Caco-2 (cell line): ENCODE data around the gene MYLK2. TPM values are rescaled to one million over a fixed set of nuclear protein-coding genes. Genes with fewer than 3 reads are reported as not detected.

Experiments used
- BruUV-seq: library from RNA; stranded (reverse); fragments of 400-500 nt; replicated peaks from 2 replicates; lab custom pipeline; 2021; lab: Mats Ljungman, UMichigan
- CTCF ChIA-PET: fragments of 300-600 bp; sonication (Branson Sonifier 250); formaldehyde crosslinking; loops from one replicate; lab custom pipeline; 2022; ENCODE audit warnings: antibody characterized with exemption; lab: Charles Lee
- POLR2A ChIA-PET: fragments of 300-600 bp; sonication (Branson Sonifier 250); formaldehyde crosslinking; loops from one replicate; lab custom pipeline; 2022; ENCODE audit warnings: antibody characterized with exemption; lab: Charles Lee
- DNase-seq, 2 experiments: peaks; one replicate each; pipeline versions ENCODE4 v3.0.0 to v3.0.0-alpha.2; 2020 to 2022
- H3K27me3 ChIP-seq: replicated peaks from 2 replicates; pipeline ENCODE4 v1.6.0; 2011; ENCODE audit warnings: low read length; ENCODE audit not compliant: control insufficient read depth, insufficient read depth
- H3K36me3 ChIP-seq: 2 replicates; pipeline ENCODE4 v1.5.1; 2011; ENCODE audit warnings: low read length; ENCODE audit not compliant: control insufficient read depth, insufficient read depth
- H3K4me1 ChIP-seq: fragments of 250-450 bp; sonication (Bioruptor Pico); 2 replicates; pipeline ENCODE4 v1.5.1; 2020; ENCODE audit warnings: mild to moderate bottlenecking
- H3K4me3 ChIP-seq: 2 replicates; pipeline ENCODE4 v1.5.1; 2011; ENCODE audit warnings: low read depth, mild to moderate bottlenecking, control low read depth, low read length
- H3K9me3 ChIP-seq: fragments of 250-450 bp; sonication (Bioruptor Pico); 2 replicates; pipeline ENCODE4 v1.5.1; 2020; ENCODE audit warnings: mild to moderate bottlenecking, moderate library complexity
- H3K27ac Mint-ChIP-seq: one replicate; pipeline ENCODE4 v1.8.0; 2022; ENCODE audit warnings: mixed read lengths; ENCODE audit not compliant: unreplicated experiment
- H3K27me3 Mint-ChIP-seq: one replicate; pipeline ENCODE4 v1.8.0; 2022; ENCODE audit warnings: mixed read lengths; ENCODE audit not compliant: insufficient read depth, unreplicated experiment
- H3K36me3 Mint-ChIP-seq: one replicate; pipeline ENCODE4 v1.8.0; 2022; ENCODE audit warnings: mild to moderate bottlenecking, mixed read lengths; ENCODE audit not compliant: insufficient read depth, unreplicated experiment
- H3K4me1 Mint-ChIP-seq: one replicate; pipeline ENCODE4 v1.8.0; 2022; ENCODE audit warnings: low read depth, mixed read lengths; ENCODE audit not compliant: unreplicated experiment
- H3K4me3 Mint-ChIP-seq: one replicate; pipeline ENCODE4 v1.8.0; 2022; ENCODE audit warnings: mild to moderate bottlenecking, moderate library complexity, mixed read lengths; ENCODE audit not compliant: unreplicated experiment
- H3K9me3 Mint-ChIP-seq: one replicate; pipeline ENCODE4 v1.8.0; 2022; ENCODE audit warnings: mixed read lengths; ENCODE audit not compliant: unreplicated experiment
- intact Hi-C: fragments of 100-400 bp; cut with micrococcal nuclease; formaldehyde crosslinking; loops from one replicate; pipeline ENCODE4 v1.10.0; 2022; ENCODE audit not compliant: unreplicated experiment
- total RNA-seq: library from RNA; stranded (reverse); gene quantifications from 2 replicates; pipeline ENCODE4 v1.2.3, GENCODE V29; 2022
- TF ChIP-seq, protein P1 (sequence below), 2 experiments: fragments of 200-600 bp in 1 of 2; IDR thresholded peaks; 1 replicate in 1 of 2; 2 replicates in 1 of 2; pipeline versions ENCODE4 v1.5.1 to v1.8.0; 2011 to 2022; ENCODE audit warnings: antibody characterized with exemption in 1 of 2, control low read depth in 1 of 2, inconsistent platforms in 1 of 2, low read depth in 1 of 2, low read length in 1 of 2, mild to moderate bottlenecking in 1 of 2, moderate library complexity in 1 of 2; ENCODE audit not compliant: insufficient read depth in 1 of 2, severe bottlenecking in 1 of 2, unreplicated experiment in 1 of 2

MYLK2 gene
- total RNA-seq, 1 experiment from 2014 or later: 0.91 TPM

DNA sequence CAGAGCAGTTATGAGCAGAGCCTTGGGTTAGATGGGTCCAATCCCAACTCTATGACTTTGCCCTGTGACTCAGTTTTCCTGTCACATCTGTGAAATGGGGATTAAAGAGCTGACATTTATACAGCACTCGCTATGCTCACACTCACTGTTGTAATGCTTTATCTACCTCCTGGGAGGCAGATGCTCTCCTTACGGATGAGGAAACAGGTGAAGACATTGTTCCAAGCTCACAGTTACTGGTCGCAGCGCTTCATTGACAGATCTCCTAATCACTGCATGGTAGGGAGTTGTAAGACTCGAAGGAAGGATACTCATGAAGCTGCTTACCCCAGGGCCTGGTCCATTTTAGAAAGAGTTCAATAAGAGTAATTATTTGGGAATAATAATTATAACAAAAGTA lies 2.9 kb upstream of the MYLK2 start:
- Histone ChIP-seq H3K36me3 (no peaks in the 10 kb centered on the region), H3K4me1 (no peaks in the 10 kb centered on the region), H3K9me3 (no peaks in the 10 kb centered on the region), H3K4me3 (no peak overlapping the region), H3K27me3 (no peaks in the 10 kb centered on the region)
- BruUV-seq: no TSS peak
- Mint-ChIP-seq H3K27me3 (no peaks in the 10 kb centered on the region), H3K36me3 (peaks cover 11% of the 10 kb centered on the region), H3K4me1 (no peaks in the 10 kb centered on the region), H3K4me3 (no peak overlapping the region), H3K27ac (no peak overlapping the region), H3K9me3 (no peaks in the 10 kb centered on the region)
- DNase-seq: no peak
- ChIA-PET CTCF (interaction anchor here (1.7 kb wide), 1 partner anchor 136 kb away, joined by 5 read pairs; the partner anchor contains the start of gene PDRG1), POLR2A (no interaction called here)
- TF ChIP-seq, protein P1, sequence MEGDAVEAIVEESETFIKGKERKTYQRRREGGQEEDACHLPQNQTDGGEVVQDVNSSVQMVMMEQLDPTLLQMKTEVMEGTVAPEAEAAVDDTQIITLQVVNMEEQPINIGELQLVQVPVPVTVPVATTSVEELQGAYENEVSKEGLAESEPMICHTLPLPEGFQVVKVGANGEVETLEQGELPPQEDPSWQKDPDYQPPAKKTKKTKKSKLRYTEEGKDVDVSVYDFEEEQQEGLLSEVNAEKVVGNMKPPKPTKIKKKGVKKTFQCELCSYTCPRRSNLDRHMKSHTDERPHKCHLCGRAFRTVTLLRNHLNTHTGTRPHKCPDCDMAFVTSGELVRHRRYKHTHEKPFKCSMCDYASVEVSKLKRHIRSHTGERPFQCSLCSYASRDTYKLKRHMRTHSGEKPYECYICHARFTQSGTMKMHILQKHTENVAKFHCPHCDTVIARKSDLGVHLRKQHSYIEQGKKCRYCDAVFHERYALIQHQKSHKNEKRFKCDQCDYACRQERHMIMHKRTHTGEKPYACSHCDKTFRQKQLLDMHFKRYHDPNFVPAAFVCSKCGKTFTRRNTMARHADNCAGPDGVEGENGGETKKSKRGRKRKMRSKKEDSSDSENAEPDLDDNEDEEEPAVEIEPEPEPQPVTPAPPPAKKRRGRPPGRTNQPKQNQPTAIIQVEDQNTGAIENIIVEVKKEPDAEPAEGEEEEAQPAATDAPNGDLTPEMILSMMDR (IDR thresholded peaks at IDR 0.05; ENCODE audit: insufficient read depth in 1 of 2, low read depth in 1 of 2, low read length in 1 of 2, severe bottlenecking in 1 of 2, unreplicated experiment in 1 of 2): no peak
- intact Hi-C loops: no loop called here

DNA sequence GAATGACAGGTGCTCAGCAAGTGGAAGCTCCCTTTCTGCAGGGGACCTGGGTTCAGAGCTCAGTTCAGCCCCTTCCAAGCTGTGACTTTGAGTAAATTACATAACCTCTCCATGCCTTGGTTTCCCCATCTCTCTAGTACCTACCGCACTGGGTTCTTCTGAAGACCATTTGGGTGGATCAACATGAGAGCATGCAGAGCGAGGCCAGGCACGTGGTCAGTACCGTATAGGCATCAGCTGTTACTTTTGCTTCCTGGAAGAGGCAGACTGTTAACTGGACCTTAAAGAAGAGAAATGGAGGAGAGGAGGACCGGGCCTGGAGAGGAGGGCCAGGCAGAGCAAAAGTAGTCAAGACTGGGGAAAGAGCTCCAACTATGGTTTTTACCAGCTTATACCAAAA lies 1.7 kb upstream of the MYLK2 start:
- H3K9me3 Mint-ChIP-seq: no peaks in the 10 kb centered on the region
- intact Hi-C loops: no loop called here
- no TSS peak for BruUV-seq
- POLR2A ChIA-PET: no interaction called here
- Histone ChIP-seq H3K36me3 (no peaks in the 10 kb centered on the region), H3K4me1 (no peaks in the 10 kb centered on the region), H3K9me3 (no peaks in the 10 kb centered on the region), H3K4me3 (no peak overlapping the region), H3K27me3 (no peaks in the 10 kb centered on the region)
- H3K4me1 Mint-ChIP-seq: no peaks in the 10 kb centered on the region
- TF ChIP-seq, protein P1 (IDR thresholded peaks at IDR 0.05; ENCODE audit: insufficient read depth in 1 of 2, low read depth in 1 of 2, low read length in 1 of 2, severe bottlenecking in 1 of 2, unreplicated experiment in 1 of 2): no peak
- DNase-seq: no peak
- no peaks in the 10 kb centered on the region for H3K27me3 Mint-ChIP-seq
- CTCF ChIA-PET: interaction anchor here (0.6 to 1.7 kb wide), 5 partner anchors 10 to 135 kb away, joined by 3 to 5 read pairs (median 3); partner anchors contain the start of gene PDRG1
- H3K4me3 Mint-ChIP-seq: no peak overlapping the region
- H3K36me3 Mint-ChIP-seq: no peaks in the 10 kb centered on the region
- no peak overlapping the region for H3K27ac Mint-ChIP-seq

DNA sequence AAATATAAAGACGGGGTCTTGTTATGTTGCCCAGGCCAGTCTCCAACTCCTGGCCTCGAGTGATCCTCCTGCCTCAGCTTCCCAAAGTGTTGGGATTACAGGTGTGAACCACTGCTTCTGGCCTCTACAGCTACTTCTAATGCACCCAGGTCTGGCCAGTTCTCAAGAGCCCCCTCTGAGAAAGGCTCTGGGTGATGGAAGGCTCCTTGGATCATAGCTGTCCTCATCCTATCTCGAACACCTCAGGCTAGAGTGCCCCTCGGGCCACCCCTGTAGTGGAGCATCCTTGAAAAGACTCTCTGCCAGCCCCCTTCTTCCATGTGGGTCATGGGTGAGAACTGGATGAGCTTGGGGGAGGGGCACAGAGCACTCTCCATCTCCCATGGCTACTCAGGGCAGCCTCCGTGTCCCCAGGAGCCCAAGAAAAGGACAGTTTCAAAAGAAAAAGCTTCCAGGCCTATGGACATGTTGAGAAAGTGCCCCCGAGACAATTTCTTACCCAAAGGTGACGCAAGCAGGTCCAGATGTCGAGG lies 714 bp upstream of the MYLK2 start:
- Mint-ChIP-seq H3K27ac (no peak overlapping the region), H3K36me3 (no peaks in the 10 kb centered on the region), H3K27me3 (no peaks in the 10 kb centered on the region), H3K4me1 (no peaks in the 10 kb centered on the region), H3K4me3 (no peak overlapping the region), H3K9me3 (no peaks in the 10 kb centered on the region)
- intact Hi-C loops: no loop called here
- no TSS peak for BruUV-seq
- TF ChIP-seq, protein P1 (IDR thresholded peaks at IDR 0.05; ENCODE audit: insufficient read depth in 1 of 2, low read depth in 1 of 2, low read length in 1 of 2, severe bottlenecking in 1 of 2, unreplicated experiment in 1 of 2): no peak
- H3K27me3 ChIP-seq: no peaks in the 10 kb centered on the region
- POLR2A ChIA-PET: no interaction called here
- H3K4me3 ChIP-seq: no peak overlapping the region
- no peaks in the 10 kb centered on the region for H3K36me3 ChIP-seq
- H3K4me1 ChIP-seq: no peaks in the 10 kb centered on the region
- DNase-seq: no peak
- CTCF ChIA-PET: interaction anchor here (0.6 to 1.5 kb wide), 4 partner anchors 15 to 104 kb away, joined by 3 to 5 read pairs (median 3); no protein-coding TSS in a partner anchor
- no peaks in the 10 kb centered on the region for H3K9me3 ChIP-seq
